Measurements from ENCODE around the gene RASSF3. TPM values are rescaled to one million over a fixed set of nuclear protein-coding genes. Genes with fewer than 3 reads are reported as not detected.

RASSF3 gene
- total and polyA plus RNA-seq, 10 of the 15 experiments (the other 5 are each of a cell fraction or from before 2014, with no cell fraction given) = 6.9 to 62.4 (median 30.3) TPM

- Histone ChIP-seq H4K20me1 (ENCODE audit: control insufficient read depth, insufficient read depth) (no peaks in the 10 kb centered on the region), H3K4me3 (no peak overlapping the region), H3K4me2 (ENCODE audit: control insufficient read depth, insufficient read depth) (no peak overlapping the region), H3K4me1 (ENCODE audit: control insufficient read depth, insufficient read depth, low read length) (peaks cover 6% of the 10 kb centered on the region), H3K36me3 (ENCODE audit: control insufficient read depth in 2 of 2, insufficient read depth in 2 of 2, low read length in 1 of 2) (peaks cover 7 to 9% of the 10 kb centered on the region in 2 experiments; a peak in 3 of 4 replicates), H3K9ac (ENCODE audit: control insufficient read depth, insufficient read depth, low read length) (no peak overlapping the region), H3K9me3 (replicated peaks; ENCODE audit: control insufficient read depth, insufficient read depth, low read length) (peaks cover 18% of the 10 kb centered on the region; the same call in 2 of the 3 replicates), H3K27me3 (replicated peaks in 1 of 2; ENCODE audit: control insufficient read depth in 2 of 2, insufficient read depth in 2 of 2, low read length in 1 of 2) (no peaks in the 10 kb centered on the region), H2AFZ (ENCODE audit: control insufficient read depth, low read depth, low read length) (no peak overlapping the region), H3K79me2 (ENCODE audit: control insufficient read depth, insufficient read depth, low read length) (peaks cover 83% of the 10 kb centered on the region), H3K27ac (ENCODE audit: control insufficient read depth, insufficient read depth) (no peak overlapping the region; the same call in 1 of the 2 replicates)
- DNase-seq (ENCODE audit: low read depth, low spot score) (no peak), FAIRE-seq (no peak), ATAC-seq (no peak; the same call in 2 of the 3 replicates)
- ChIA-PET CTCF (interaction anchor here (1.1 to 1.3 kb wide), 2 partner anchors 63 to 85 kb away, joined by 5 to 6 read pairs; no protein-coding TSS in a partner anchor), POLR2A (interaction anchor here (2.6 kb wide), 1 partner anchor 8 kb away, joined by 14 read pairs; no protein-coding TSS in a partner anchor), RAD21 (ENCODE audit: unreplicated experiment) (interaction anchor here (0.9 to 2.3 kb wide), 5 partner anchors 9 to 73 kb away, joined by 3 to 5 read pairs (median 3); no protein-coding TSS in a partner anchor), SMC1A (ENCODE audit: uncharacterized antibody, unreplicated experiment) (interaction anchor here (0.8 to 2.6 kb wide), 8 partner anchors 8 to 63 kb away, joined by 3 to 14 read pairs (median 4); no protein-coding TSS in a partner anchor)
- WGBS (ENCODE audit: insufficient coverage, insufficient replicate concordance, low lambda C conversion rate, missing lambda C conversion rate) = 64% methylated on average over 5 of the region's 7 CpGs
- in situ Hi-C loops (cut with MboI) = no loop called here
- BruUV-seq (replicated peaks) = no TSS peak
- TF ChIP-seq SREBF1 (IDR thresholded peaks at IDR 0.05; ENCODE audit: low read length) (no peak), BCL3 (IDR thresholded peaks at IDR 0.05; ENCODE audit: borderline replicate concordance, insufficient read depth, low read depth, low read length, poor library complexity, severe bottlenecking) (no peak), ESRRA (IDR thresholded peaks at IDR 0.05; ENCODE audit: low read length) (no peak)
- intact Hi-C loops (cut with micrococcal nuclease; ENCODE audit: unreplicated experiment) = no loop called here
Measured at GRCh38 chr12:64634508-64635092, 24.3 kb downstream of the RASSF3 start.
